B cell (primary cell): Measurements from ENCODE around the gene KIF16B.

Experiments used
- EZH2 ChIP-seq: IDR thresholded peaks from 2 replicates; pipeline ENCODE4 v1.6.1; 2012; ENCODE audit warnings: borderline replicate concordance, low read depth, mild to moderate bottlenecking, moderate library complexity, low read length; ENCODE audit not compliant: insufficient read depth, poor library complexity, severe bottlenecking
- TF ChIP-seq, protein P1 (sequence below): fragments of 200-600 bp; IDR thresholded peaks from one replicate; pipeline ENCODE4 v1.8.0; 2022; ENCODE audit warnings: antibody characterized with exemption, mild to moderate bottlenecking

DNA sequence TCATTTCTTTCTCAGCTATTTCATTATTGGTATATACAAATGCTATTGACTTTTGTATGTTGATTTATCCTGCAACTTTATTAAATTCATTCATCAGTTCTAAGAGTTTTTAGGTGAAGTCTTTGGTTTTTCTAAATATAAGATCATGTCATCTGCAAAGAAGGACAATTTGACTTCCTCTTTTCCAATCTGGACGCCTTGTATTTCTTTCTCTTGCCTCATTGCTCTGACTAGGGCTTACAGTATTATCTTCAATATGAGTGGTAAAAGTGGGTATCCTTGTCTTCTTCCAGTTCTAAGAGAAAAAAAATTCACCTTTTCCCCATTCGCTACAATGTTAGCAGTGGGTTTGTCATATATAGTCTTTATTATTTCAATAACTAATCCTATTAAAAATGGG is 38.0 kb downstream of the KIF16B start:
- TF ChIP-seq, protein P1, sequence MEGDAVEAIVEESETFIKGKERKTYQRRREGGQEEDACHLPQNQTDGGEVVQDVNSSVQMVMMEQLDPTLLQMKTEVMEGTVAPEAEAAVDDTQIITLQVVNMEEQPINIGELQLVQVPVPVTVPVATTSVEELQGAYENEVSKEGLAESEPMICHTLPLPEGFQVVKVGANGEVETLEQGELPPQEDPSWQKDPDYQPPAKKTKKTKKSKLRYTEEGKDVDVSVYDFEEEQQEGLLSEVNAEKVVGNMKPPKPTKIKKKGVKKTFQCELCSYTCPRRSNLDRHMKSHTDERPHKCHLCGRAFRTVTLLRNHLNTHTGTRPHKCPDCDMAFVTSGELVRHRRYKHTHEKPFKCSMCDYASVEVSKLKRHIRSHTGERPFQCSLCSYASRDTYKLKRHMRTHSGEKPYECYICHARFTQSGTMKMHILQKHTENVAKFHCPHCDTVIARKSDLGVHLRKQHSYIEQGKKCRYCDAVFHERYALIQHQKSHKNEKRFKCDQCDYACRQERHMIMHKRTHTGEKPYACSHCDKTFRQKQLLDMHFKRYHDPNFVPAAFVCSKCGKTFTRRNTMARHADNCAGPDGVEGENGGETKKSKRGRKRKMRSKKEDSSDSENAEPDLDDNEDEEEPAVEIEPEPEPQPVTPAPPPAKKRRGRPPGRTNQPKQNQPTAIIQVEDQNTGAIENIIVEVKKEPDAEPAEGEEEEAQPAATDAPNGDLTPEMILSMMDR = no peak
- TF ChIP-seq EZH2 = no peak
